IPS DF 19.7 (cell line): ENCODE measurements around the gene GKN1.
"Not testable (repeated sequence)": the region's sequence is repeated elsewhere in the genome, so short reads cannot be mapped to it uniquely, and the experiment has no call there.

ENCODE experiments used
- DNase-seq: peaks from one replicate; pipeline ENCODE4 v3.0.0-alpha.2; 2013; ENCODE audit warnings: low read depth, low spot score

GKN1 gene, protein sequence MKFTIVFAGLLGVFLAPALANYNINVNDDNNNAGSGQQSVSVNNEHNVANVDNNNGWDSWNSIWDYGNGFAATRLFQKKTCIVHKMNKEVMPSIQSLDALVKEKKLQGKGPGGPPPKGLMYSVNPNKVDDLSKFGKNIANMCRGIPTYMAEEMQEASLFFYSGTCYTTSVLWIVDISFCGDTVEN

DNA sequence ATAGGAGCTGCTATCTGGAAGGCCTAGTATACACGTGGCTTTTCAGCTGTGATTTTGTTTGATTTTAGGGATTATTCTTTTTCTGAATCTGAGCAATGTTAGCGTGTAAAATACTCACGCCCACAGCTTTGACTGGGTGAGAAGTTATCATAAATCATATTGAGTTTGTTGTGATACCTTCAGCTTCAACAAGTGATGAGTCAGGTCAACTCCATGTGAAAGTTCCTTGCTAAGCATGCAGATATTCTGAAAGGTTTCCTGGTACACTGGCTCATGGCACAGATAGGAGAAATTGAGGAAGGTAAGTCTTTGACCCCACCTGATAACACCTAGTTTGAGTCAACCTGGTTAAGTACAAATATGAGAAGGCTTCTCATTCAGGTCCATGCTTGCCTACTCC lies at the start of gene GKN1:
Gene GKN1 (plus strand): TSS at position 386 of the 400 bp plus-strand sequence. CDS start 42 bp downstream, outside the sequence.
- DNase-seq: no peak

DNA sequence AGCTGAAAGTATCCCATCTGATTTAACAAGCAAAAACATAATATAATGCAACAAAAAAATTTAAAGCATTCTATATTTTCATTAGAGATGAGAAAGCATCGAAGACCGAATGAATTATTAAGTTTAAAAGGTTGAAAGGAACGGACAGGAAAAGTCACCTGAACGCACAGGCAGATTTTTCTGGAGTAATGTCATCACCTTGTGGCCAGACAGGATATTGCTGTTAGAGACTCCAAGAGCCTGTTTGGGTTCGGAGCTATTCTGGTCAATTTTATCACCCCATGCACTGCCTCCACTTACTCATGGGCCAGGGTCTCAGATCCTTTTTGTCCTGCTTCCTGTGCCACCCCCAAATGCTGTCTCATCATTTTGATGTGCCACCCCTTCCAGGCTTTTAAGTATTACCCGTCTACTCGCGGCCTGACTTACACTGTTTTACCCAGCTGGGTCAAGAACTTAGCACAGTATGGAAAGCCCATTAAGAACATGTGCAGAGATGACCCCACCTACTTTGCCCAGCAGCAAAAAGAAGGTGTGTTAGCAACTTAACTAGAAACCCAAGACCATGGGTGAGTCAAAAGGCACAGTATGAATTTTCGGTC lies 49.0 kb upstream of the GKN1 start:
- DNase-seq: no peak

DNA sequence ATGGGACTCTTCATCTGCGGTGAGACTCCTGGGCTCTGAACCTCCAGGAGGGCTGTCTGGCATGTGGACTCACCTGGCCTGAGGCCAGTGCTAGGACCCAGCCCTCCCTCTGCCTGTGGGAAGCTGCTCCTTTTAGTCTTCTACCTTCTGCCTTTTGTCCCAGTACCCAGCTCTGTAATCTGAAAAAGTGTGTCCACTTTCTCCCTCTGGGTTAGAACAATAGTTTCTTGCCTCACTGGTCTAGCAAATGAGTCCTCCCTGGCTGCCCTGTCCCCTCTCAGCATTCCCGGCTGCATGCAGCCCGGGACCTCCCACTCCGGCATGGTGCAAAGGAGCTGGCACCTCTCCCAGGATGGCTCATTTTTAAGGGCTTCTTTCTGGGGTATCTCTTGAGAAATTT lies 47.6 kb upstream of the GKN1 start:
- DNase-seq: no peak

DNA sequence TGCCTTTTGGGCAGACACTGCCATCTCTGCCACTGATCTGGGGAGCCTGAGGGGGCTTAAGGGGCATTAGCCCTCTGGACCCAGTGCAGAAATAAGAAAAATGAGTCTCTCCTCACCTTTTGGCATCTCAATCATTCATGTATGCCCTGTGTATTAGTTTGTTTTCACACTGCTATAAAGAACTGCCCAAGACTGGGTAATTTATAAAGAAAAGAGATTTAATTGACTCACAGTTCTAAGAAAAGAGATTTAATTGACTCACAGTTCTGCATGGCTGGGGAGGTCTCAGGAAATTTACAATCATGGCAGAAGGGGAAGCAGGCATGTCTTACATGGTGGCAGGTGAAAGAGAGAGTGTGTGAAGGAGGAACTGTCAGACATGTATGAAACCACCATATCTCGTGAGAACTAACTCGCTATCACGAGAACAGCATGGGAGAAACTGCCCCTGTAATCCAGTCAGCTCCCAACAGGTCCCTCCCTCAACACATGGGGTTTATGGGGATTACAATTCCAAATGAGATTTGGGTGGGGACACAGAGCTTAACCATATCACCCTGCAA lies 43.2 kb upstream of the GKN1 start:
- no peak for DNase-seq

DNA sequence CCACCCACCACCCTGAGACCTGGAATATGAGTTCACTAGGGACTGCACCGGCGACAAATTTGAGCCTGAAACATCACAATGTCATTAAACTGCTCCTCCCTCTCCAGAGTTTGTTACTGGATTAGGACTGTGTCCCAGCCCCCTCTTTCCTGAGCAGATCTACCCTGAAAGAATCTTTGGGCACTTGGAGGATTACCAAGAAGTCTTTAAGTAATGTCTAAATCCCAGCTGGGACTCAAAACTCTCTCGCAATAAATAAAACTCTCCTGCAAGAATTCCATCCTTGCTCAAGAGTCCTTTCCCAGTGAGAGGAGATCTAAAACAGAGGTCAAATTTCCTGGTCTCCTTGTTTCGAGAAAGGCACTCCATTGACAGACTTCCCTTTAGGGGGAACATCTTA lies 42.6 kb upstream of the GKN1 start:
- no peak for DNase-seq

DNA sequence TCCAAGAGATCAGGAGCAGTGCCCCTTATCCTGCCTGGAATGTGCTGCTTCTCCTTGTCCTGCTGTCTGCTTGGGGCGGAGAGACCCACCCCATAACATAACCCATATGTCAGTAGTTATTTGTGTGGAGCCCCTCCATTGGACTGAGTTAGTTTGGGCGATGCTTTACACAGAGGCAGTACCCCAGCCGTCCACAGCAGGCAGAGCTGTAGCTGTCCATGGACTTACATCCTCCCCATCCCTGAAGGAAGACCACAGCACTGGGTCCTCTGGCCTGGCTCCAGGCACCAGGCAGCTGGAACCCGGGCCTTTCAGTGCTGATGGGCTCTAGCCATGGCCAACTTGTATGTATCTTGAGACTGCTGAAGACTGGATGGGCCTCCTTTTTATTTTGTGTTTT lies 42.0 kb upstream of the GKN1 start:
- DNase-seq: no peak

DNA sequence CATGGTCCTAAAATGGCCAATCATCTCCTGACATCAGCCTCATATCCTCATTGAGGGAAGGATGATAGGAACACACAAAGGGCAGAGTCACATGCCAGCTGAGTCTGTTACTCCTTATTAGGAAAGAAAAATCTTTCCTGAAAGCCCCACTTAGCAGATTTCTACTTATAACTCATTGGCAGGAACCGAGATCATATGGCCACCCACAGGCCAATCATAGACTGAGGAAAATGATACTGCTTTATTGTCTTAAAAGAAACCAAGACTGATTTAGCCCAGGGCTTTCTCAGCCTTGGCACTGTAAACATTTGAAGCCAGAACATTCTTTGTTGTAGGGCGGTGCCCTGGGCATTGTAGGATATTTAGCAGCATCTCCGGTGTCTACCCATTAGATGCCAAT lies 40.4 kb upstream of the GKN1 start:
- no peak for DNase-seq

DNA sequence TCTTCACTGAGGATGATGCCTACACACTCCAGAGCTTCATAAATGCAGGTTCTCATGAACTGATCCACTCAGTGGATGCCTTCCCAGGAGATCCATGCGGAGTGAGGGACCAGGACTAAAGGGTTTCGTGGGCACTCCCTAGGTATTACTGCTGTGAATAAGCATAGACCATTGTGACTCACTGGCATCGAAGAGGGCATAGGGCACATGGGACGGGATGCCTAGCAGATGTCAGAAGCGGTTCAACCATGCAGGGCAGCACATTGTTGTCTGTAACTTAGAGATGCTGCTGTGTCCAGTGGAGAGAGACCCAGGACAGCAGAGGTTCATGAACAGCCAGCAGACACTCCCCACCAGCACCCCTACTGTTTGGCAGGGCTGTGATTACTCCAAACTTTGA lies 39.0 kb upstream of the GKN1 start:
- DNase-seq: no peak

DNA sequence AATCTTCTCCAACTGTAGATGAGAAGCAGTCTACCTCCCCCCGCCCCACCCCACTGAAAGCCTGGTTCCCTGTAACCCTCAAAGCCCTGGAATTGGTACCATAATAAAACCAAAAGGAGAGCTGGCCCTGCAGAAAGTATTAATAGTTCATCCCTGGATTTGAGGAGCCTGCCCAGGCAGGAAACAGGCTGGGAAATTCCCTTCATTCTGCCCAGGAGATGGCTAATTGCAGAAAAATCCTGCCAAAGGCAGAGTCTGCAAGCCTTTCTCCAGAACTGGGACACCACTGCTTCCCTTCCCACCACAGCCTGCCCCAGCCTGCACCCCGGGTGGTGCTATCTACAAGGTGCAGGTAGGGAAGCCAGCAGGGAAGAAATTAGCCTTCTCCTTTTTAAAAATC lies 38.0 kb upstream of the GKN1 start:
- DNase-seq: no peak

DNA sequence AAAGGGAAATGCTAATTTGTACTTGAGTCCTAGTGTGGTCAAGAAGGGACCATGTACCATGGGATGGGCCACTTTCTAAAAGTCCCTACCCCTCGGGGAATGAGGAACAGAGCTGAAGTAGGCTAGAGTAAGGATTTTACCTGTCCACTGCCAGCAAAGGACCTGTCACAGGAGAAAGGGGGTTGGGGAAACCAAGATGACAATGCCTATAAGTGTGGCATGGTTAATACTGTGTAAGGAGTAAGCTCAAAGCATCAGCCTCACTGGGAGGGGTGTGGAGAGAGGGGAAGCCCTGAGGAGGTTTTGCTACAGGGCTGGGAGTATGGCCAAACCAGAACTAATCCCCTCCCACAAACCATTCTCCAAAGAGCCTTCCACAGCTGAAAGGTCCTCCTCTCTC lies 37.5 kb upstream of the GKN1 start:
- no peak for DNase-seq

DNA sequence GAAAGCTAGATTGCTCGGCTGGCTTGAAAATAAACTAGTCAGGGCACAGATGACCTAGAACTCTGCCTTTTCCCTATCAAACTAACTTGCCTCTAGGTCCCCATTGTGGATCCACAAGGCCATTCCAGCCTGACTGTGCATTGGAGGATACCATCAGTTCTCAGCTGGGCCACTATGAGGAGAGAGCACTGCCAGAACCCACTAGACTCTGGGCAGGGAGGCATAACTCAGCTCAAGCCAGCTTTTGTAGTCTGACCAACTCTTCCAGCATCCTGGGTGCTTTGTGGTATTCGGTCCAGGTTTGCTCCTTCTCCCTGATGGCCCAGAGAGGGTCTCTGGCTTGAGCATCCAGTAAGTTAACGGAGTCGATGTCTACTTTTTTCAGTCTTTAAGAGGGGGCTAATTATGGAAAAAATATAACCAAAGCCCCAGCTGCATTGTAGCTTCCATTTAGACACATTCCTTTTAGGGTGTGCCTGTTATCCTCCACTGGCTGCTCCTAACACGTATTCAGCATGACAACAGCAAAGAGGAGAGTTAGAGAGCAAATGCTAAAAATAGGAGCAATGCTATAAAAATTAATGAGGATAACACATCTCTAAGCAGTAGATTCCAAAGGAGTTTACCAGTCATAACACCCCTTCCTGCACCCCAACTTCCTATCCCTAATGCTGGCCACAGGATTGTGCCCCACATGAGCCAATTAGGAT lies 36.9 kb upstream of the GKN1 start:
- no peak for DNase-seq

DNA sequence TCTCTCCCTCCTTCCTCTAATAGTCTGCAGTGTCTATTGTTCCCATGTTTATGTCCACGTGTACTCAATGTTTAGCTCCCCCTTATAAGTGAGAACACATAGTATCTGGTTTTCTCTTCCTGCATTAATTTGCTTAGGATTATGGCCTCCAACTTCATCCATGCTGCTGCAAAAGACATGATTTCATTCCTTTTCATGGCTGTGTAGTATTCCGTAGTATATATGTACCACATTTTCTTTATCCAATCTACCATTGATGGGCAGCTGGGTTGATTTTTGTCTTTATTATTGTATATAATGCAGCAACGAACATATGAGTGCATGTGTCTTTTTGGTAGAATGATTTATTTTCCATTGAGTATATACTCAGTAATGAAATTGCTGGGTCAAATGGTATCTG lies 35.5 kb upstream of the GKN1 start:
- no peak for DNase-seq

DNA sequence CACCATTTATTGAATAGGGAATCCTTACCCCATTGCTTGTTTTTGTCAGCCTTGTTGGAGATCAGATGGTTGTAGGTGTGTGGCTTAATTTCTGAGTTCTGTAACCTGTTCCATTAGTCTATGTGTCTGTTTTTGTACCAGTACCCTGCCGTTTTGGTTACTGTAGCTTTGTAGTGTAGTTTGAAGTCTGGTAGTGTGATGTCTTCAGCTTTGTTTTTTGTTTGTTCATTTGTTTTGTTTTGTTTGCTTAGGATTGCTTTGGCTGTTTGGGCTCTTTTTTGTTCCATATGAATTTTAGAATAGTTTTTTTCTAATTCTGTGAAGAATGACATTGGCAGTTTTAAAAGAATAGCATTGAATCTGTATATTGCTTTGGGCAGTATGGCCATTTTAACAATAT lies 34.5 kb upstream of the GKN1 start:
- no peak for DNase-seq

DNA sequence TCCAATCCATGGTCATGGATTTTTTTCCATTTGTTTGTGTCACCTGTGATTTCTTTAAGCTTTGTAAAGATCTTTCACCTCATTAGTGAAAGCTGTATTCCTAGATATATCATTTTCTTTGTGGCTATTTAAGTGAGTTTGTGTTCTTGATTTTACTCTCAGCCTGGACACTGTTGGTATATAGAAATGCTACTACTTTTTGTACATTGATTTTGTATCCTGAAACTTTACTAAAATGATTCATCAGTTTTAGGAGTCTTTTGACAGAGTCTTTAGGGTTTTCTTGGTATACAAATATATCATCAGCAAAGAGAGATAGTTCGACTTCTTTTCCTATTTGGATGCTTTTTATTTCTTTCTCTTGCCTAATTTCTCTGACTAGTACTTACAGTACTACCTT lies 34.1 kb upstream of the GKN1 start:
- DNase-seq: no peak

DNA sequence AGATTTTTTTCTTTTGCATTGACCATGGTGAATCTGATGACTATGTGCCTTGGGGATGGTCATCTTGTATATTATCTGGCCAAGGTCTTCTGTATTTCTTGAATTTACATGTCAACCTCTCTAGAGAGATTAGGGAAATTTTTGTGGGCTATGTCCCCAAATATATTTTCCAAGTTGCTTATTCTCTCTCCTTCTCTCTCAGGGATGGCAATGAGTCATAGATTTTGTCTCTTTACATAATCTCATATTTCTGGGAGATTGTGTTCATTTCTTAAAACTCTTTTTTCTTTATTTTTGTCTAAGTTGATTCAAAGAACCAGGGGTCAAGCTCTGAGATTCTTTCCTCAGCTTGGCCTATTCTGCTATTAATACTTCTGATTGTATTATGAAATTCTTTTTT lies 31.6 kb upstream of the GKN1 start:
- no peak for DNase-seq

DNA sequence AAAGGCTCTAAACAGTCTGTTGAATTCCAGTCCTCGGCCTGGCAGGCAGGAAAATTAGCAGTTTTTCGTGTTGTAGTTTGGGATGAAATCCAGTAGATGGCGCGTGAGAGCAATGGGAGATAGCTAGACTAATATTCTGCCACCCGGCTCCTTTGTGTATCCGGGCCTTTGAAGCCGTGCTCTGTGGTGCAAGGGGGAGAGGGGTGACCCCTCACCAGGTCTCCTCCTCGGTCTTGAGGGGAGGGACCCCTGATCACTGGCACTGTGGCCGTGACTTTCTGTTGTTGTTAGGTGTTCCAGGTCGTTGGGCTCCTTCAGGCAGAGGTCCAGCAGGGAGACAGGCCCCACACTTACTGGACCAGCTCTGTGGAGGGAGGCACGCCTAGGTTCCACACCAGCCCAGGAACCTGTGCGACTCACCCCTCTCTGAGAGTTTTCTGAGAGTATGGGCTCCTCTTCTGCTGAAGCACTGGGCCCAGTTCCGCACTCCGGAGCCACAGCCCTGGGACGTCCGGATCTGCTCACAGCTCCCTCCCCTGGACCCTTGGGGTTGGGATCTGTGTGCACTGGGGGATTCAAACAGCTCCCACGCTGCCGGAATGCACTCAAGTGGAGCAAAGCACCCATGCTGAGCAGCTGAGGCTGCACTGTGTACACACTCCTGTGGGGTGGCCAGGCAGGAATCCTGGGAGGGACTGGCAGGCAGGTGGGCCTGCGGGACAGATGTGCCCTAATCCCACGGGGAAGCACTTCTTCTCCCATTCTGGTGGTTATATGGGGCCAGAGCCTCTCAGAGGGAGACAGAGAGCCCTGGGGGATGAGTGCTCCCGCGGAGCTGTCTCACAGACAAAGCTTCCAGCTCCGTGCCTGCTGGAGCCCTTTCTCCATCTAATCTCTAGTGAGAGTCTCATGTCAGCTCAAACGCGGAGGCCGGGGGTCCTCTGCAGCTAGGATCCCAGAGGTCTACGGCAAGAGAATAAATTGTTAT lies 30.6 kb upstream of the GKN1 start:
- peak; percentile 47 for DNase-seq

DNA sequence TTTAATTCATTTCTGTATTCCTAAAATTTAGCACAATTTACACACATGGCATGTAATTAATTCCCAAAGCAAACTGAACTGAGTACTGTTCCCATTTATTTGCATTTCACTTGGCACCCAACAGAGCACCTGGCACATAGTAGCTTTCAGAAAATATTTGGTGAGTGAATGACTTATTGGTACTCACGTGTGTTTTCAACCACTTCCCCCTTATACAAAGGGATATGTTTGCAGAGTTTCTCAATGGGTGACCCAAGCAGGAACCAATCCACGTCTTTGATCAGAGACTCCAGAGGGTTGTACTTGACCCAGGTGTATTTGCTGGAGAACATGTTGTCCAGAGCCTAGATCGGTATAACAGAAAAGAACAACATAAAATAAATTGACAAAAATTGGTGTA lies 28.3 kb upstream of the GKN1 start:
- no peak for DNase-seq

DNA sequence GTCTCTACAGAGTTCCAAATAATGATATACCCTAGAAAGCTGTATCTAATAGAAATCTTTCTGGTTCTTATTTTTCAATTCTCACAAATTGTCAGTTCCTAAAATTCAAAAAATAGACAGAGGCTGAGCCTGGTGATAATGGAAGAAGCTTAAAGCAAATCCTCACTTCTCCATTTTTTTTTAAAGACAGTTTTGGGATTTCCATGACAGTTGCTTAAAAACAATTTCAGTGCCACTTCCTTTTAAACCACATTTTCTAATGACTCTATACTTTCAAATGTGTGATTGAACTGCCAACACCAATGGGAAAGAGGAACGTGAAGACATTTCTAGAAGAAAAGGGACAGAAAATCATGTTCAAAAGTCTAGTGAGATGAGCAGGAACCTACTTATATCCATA lies 25.7 kb upstream of the GKN1 start:
- no peak for DNase-seq

DNA sequence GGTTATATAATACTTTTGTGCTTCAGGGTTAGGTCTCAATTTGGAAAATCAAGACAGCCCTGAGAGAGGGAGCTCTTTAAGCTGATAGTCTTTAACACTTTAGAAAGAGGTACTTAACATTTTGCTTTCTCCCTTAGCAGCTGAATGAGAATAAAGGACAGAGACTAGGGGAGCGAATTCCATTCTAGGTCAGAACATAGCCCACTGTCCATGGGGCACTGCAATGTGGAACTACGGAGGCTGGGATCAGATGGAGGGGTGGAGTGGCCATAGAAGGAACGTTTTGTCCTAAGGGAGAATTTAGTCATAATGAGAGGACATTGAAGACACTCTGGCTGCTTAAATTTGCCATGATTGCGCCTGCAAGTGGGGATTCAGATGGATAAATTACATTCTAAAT lies 22.5 kb upstream of the GKN1 start:
- DNase-seq: no peak

DNA sequence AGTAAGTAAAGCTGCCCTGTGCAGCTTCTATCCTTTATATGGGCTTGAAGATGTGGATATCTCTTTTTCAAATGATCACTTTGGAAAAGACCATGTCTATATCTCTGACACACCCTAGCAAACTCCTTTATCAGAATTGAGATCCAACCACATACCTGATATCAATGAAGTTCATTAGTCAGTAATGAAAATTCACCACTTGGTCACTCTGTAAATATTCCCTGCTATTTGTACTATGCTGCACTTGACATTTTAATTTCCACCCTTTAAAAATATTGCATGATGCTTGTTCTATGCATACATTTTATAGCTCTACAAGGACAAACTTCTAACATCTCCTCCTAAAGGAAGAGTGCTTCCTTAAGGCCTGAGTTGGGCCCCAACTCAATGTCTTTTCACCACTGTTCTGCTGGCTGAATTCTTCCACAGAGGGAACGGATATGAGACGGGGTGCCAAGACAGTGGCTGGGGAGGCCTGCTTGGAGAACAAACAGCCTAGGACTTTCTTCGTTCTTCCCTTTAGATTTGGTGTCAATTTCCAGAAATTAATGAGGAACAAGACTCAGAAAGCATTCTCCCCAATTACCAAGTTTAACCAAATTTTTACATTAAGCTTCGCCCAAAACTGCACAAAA lies 21.4 kb upstream of the GKN1 start, which contains the start of gene GKN2:
Gene GKN2 (minus strand): TSS at position 7 of the 635 bp plus-strand sequence. CDS start 32 bp downstream, outside the sequence.
- DNase-seq: no peak

DNA sequence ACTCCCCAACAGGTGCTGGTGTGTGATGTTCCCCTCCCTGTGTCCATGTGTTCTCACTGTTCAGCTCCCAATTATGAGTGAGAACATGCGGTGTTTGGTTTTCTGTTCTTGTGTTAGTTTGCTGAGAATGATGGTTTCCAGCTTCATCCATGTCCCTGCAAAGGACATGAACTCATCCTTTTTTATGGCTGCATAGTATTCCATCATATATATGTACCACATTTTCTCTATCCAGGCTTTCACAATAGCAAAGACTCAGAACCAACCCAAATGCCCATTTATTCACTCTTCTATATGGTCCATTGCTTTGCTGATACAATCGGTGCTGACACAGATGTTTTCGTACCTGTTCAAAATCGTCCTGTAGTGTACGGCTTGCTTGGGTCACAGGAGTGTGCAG lies 19.0 kb upstream of the GKN1 start:
- DNase-seq: not testable (repeated sequence)
